Stomach (tissue), 4 donors: ENCODE measurements around the gene ERFL.

Source experiments
- CTCF ChIP-seq, 7 experiments: fragments of 450-650 bp in 4 of 7; fragments of 200-600 bp in 3 of 7; sonication (generic) in 3 of 7; IDR thresholded peaks; one replicate each; pipeline ENCODE4 v1.5.1; 2016 to 2019; ENCODE audit warnings: antibody characterized with exemption in 7 of 7, control low read depth in 2 of 7, mild to moderate bottlenecking in 1 of 7
- EP300 ChIP-seq: sonication (generic); formaldehyde crosslinking; IDR thresholded peaks from one replicate; pipeline ENCODE4 v1.6.1; 2017; ENCODE audit warnings: antibody characterized with exemption
- POLR2A ChIP-seq, 4 donors: fragments of 450-650 bp; IDR thresholded peaks; one replicate each; pipeline ENCODE4 v1.6.1; 2016; ENCODE audit warnings: antibody characterized with exemption in 4 of 4, control low read depth in 2 of 4, mild to moderate bottlenecking in 1 of 4, moderate library complexity in 1 of 4
- POLR2AphosphoS5 ChIP-seq, 3 donors: sonication (generic); formaldehyde crosslinking; IDR thresholded peaks; one replicate each; pipeline ENCODE4 v1.6.1; 2016; ENCODE audit warnings: antibody characterized with exemption in 3 of 3

- TF ChIP-seq CTCF (IDR thresholded peaks at IDR 0.05) (no peak), POLR2A (IDR thresholded peaks at IDR 0.05) (no peak), EP300 (no peak), POLR2AphosphoS5 (IDR thresholded peaks at IDR 0.05) (no peak)
Measured at GRCh38 chr19:41920882-41921576, 7.2 kb downstream of the ERFL start.
